GM12878 (cell line): ENCODE measurements around the gene KLK3. TPM values are rescaled to one million over a fixed set of nuclear protein-coding genes. Genes with fewer than 3 reads are reported as not detected.

Experiments used
- ATAC-seq: fragments of 200-7000 bp; cut with Tn5 transposase; 3 replicates; pipeline ENCODE4 v1.9.1; 2020; ENCODE audit warnings: mild to moderate bottlenecking, moderate library complexity
- BruUV-seq: library from RNA; stranded (reverse); fragments of 400-500 nt; replicated peaks from 2 replicates; lab custom pipeline; 2021; lab: Mats Ljungman, UMichigan
- CTCF ChIA-PET: fragments of 300-600 bp; sonication (Branson Sonifier 250); formaldehyde crosslinking; extraction: SDS; loops from one replicate; lab custom pipeline; 2021; ENCODE audit warnings: inconsistent platforms; lab: Yijun Ruan, JAX
- POLR2A ChIA-PET: fragments of 350-600 bp; formaldehyde crosslinking; extraction: SDS; loops from one replicate; lab custom pipeline; 2021; ENCODE audit warnings: inconsistent platforms; lab: Charles Lee
- RAD21 ChIA-PET: fragments of 300-600 bp; sonication (Branson Sonifier 250); formaldehyde crosslinking; loops from one replicate; lab custom pipeline; 2023; ENCODE audit warnings: antibody characterized with exemption; ENCODE audit not compliant: unreplicated experiment; lab: Charles Lee
- SMC1A ChIA-PET: fragments of 300-600 bp; sonication (Branson Sonifier 250); formaldehyde crosslinking; loops from one replicate; lab custom pipeline; 2023; ENCODE audit not compliant: unreplicated experiment, uncharacterized antibody; lab: Charles Lee
- DNase-seq: peaks from one replicate; pipeline ENCODE4 v3.0.0-alpha.2; 2011; ENCODE audit warnings: low read depth, low spot score
- FAIRE-seq: peaks from 3 replicates; lab custom pipeline; 2011; peaks lifted over from hg19 to GRCh38; lab: Jason Lieb, UNC
- H2AFZ ChIP-seq: 2 replicates; pipeline ENCODE4 v1.6.0; 2011; ENCODE audit warnings: low read depth, low read length, control low read depth; ENCODE audit not compliant: control insufficient read depth
- H3K27ac ChIP-seq: 2 replicates; pipeline ENCODE4 v1.5.1; 2011; ENCODE audit warnings: control low read depth; ENCODE audit not compliant: control insufficient read depth, insufficient read depth
- H3K27me3 ChIP-seq, 2 experiments: replicated peaks in 1 of 2; 2 replicates each; pipeline versions ENCODE4 v1.6.0 to v1.6.1; 2011; ENCODE audit warnings: low read length in 1 of 2; ENCODE audit not compliant: control insufficient read depth in 2 of 2, insufficient read depth in 2 of 2
- H3K36me3 ChIP-seq, 2 experiments: 2 replicates each; pipeline ENCODE4 v1.5.1; 2011; ENCODE audit warnings: low read length in 1 of 2; ENCODE audit not compliant: control insufficient read depth in 2 of 2, insufficient read depth in 2 of 2
- H3K4me1 ChIP-seq: 2 replicates; pipeline ENCODE4 v1.6.1; 2011; ENCODE audit warnings: mild to moderate bottlenecking, low read length, moderate library complexity, mixed read lengths; ENCODE audit not compliant: control insufficient read depth, insufficient read depth
- H3K4me2 ChIP-seq: 2 replicates; pipeline ENCODE4 v1.6.0; 2011; ENCODE audit warnings: control low read depth; ENCODE audit not compliant: control insufficient read depth, insufficient read depth
- H3K4me3 ChIP-seq: fragments of 200-600 bp; sonication (generic); 2 replicates; pipeline ENCODE4 v1.5.1; 2016
- H3K79me2 ChIP-seq: 2 replicates; pipeline ENCODE4 v1.6.0; 2011; ENCODE audit warnings: low read length; ENCODE audit not compliant: control insufficient read depth, insufficient read depth
- H3K9ac ChIP-seq: 2 replicates; pipeline ENCODE4 v1.8.0; 2011; ENCODE audit warnings: low read length, control low read depth, mixed read lengths; ENCODE audit not compliant: control insufficient read depth, insufficient read depth
- H3K9me3 ChIP-seq: replicated peaks from 3 replicates; pipeline ENCODE4 v1.5.1; 2011; ENCODE audit warnings: mild to moderate bottlenecking, low read length; ENCODE audit not compliant: control insufficient read depth, insufficient read depth
- H4K20me1 ChIP-seq: 2 replicates; pipeline ENCODE4 v1.6.0; 2011; ENCODE audit not compliant: control insufficient read depth, insufficient read depth
- BRCA1 ChIP-seq: IDR thresholded peaks from 2 replicates; pipeline ENCODE4 v1.6.1; 2011; ENCODE audit warnings: low read depth, low read length, improper control_type of control experiment
- IKZF2 ChIP-seq, 2 experiments: fragments of 450-650 bp; IDR thresholded peaks; 2 replicates each; pipeline ENCODE4 v1.6.1; 2017; ENCODE audit warnings: mild to moderate bottlenecking in 2 of 2, moderate library complexity in 2 of 2
- JUNB ChIP-seq: IDR thresholded peaks from 2 replicates; pipeline ENCODE4 v1.6.1; 2016; ENCODE audit warnings: antibody characterized with exemption, mild to moderate bottlenecking
- MYC ChIP-seq: IDR thresholded peaks from 2 replicates; pipeline ENCODE4 v1.6.1; 2011; ENCODE audit warnings: mild to moderate bottlenecking, low read length, moderate library complexity, inconsistent platforms; ENCODE audit not compliant: insufficient read depth, insufficient replicate concordance, insufficient read length, severe bottlenecking
- NFYA ChIP-seq: IDR thresholded peaks from 2 replicates; pipeline ENCODE4 v1.6.1; 2011; ENCODE audit warnings: low read depth, mild to moderate bottlenecking, low read length, improper control_type of control experiment, borderline replicate concordance
- POLR2AphosphoS5 ChIP-seq: IDR thresholded peaks from 2 replicates; pipeline ENCODE4 v1.6.1; 2011; ENCODE audit warnings: mild to moderate bottlenecking, low read length, inconsistent platforms
- RAD51 ChIP-seq: fragments of 450-650 bp; IDR thresholded peaks from 2 replicates; pipeline ENCODE4 v1.6.1; 2016; ENCODE audit warnings: moderate library complexity, mild to moderate bottlenecking, inconsistent platforms
- RFX5 ChIP-seq: IDR thresholded peaks from 2 replicates; pipeline ENCODE4 v1.6.1; 2011; ENCODE audit warnings: low read depth, low read length, improper control_type of control experiment
- SKIL ChIP-seq: fragments of 450-650 bp; IDR thresholded peaks from 2 replicates; pipeline ENCODE4 v1.6.1; 2017; ENCODE audit warnings: mild to moderate bottlenecking, low read depth, inconsistent platforms; ENCODE audit not compliant: poor library complexity, severe bottlenecking
- STAT1 ChIP-seq: fragments of 450-650 bp; conservative IDR thresholded peaks from 2 replicates; pipeline ENCODE4 v1.6.1; 2014; ENCODE audit warnings: antibody characterized with exemption, mild to moderate bottlenecking
- SUZ12 ChIP-seq: fragments of 200-600 bp; sonication (generic); IDR thresholded peaks from one replicate; pipeline ENCODE4 v1.6.1; 2018; ENCODE audit warnings: antibody characterized with exemption, mild to moderate bottlenecking; ENCODE audit not compliant: unreplicated experiment
- TAF1 ChIP-seq: IDR thresholded peaks from 2 replicates; pipeline ENCODE4 v1.6.1; 2011; ENCODE audit warnings: mild to moderate bottlenecking, low read depth, low read length, borderline replicate concordance
- TCF12 ChIP-seq: IDR thresholded peaks from 2 replicates; pipeline ENCODE4 v1.6.1; 2011; ENCODE audit warnings: low read depth, mild to moderate bottlenecking, low read length
- TCF3 ChIP-seq: IDR thresholded peaks from 2 replicates; pipeline ENCODE4 v1.6.1; 2012; ENCODE audit warnings: low read depth, mild to moderate bottlenecking, low read length, borderline replicate concordance; ENCODE audit not compliant: insufficient read depth
- ZNF24 ChIP-seq: fragments of 450-650 bp; IDR thresholded peaks from 2 replicates; pipeline ENCODE4 v1.6.1; 2017; ENCODE audit warnings: antibody characterized with exemption, mild to moderate bottlenecking
- ZZZ3 ChIP-seq: IDR thresholded peaks from 2 replicates; pipeline ENCODE4 v1.6.1; 2011; ENCODE audit warnings: low read depth; ENCODE audit not compliant: control insufficient read depth, insufficient read length
- WGBS: methylation state at CpG from one replicate; pipeline ENCODE4 v1.1.6; 2016; ENCODE audit warnings: low lambda C conversion rate; ENCODE audit not compliant: insufficient replicate concordance, insufficient coverage; ENCODE audit errors: missing lambda C conversion rate; 5-methylcytosine and 5-hydroxymethylcytosine counted together
- in situ Hi-C: fragments of 300-500 bp; cut with MboI; formaldehyde crosslinking; loops from 9 replicates; pipeline ENCODE4 v1.14.3; 2018; ENCODE audit warnings: mixed read lengths
- intact Hi-C: fragments of 100-400 bp; cut with micrococcal nuclease; formaldehyde crosslinking; loops from one replicate; pipeline ENCODE4 v1.14.2; 2022; ENCODE audit not compliant: unreplicated experiment
- polyA plus RNA-seq, 11 experiments: library from polyadenylated mRNA; depleted of rRNA in 4 of 11; unstranded in 6 of 11; stranded (reverse) in 5 of 11; fragments of >200 nt; fragmentation: Nextera tagmentation in 4 of 11; fragmentation: Illumina TruSeq in 1 of 11; extraction: Ambion mirVana in 4 of 11; extraction: Trizol in 1 of 11; gene quantifications; 1 replicate in 1 of 11; 2 replicates in 10 of 11; pipeline versions ENCODE4 v1.2.1 to v1.2.3, GENCODE V29; 2011 to 2016; ENCODE audit warnings: inconsistent platforms in 2 of 11, missing spikeins in 2 of 11, low read depth in 1 of 11
- total RNA-seq, 4 experiments: library from RNA; depleted of rRNA in 3 of 4; stranded (reverse); fragments of >200 nt in 3 of 4; fragmentation: Illumina TruSeq in 1 of 4; extraction: Trizol in 1 of 4; gene quantifications; 2 replicates each; pipeline versions ENCODE4 v1.2.1 to v1.2.3, GENCODE V29; 2013 to 2021

The KLK3 gene
- total and polyA plus RNA-seq, 10 of the 15 experiments (the other 5 are each of a cell fraction or from before 2014, with no cell fraction given), result 0.31 TPM; not detected in 9

- ChIA-PET CTCF (interaction anchor here (1.1 kb wide), 1 partner anchor 13 kb away, joined by 3 read pairs; no protein-coding TSS in a partner anchor), SMC1A (no interaction called here), RAD21 (no interaction called here), POLR2A (no interaction called here)
- H3K27me3 ChIP-seq, result no peaks in the 10 kb centered on the region
- H3K36me3 ChIP-seq, result no peaks in the 10 kb centered on the region
- DNase-seq (no peak), ATAC-seq (no peak), FAIRE-seq (no peak)
- no peak overlapping the region for H3K4me2 ChIP-seq
- H3K9ac ChIP-seq, result no peak overlapping the region
- in situ Hi-C loops (no loop called here), intact Hi-C loops (no loop called here)
- no peaks in the 10 kb centered on the region for H4K20me1 ChIP-seq
- TF ChIP-seq NFYA, result no peak
- TF ChIP-seq ZNF24, result no peak
- no peak for TF ChIP-seq BRCA1
- no peak for TF ChIP-seq JUNB
- no peak for TF ChIP-seq TCF3
- TF ChIP-seq POLR2AphosphoS5, result no peak
- TF ChIP-seq SKIL, result no peak
- no peak for TF ChIP-seq RAD51
- no peak for TF ChIP-seq TCF12
- TF ChIP-seq MYC, result no peak
- TF ChIP-seq TAF1, result no peak
- TF ChIP-seq IKZF2 (IDR thresholded peaks at IDR 0.05), result no peak
- no peak for TF ChIP-seq ZZZ3
- TF ChIP-seq RFX5, result no peak
- TF ChIP-seq STAT1, result no peak
- TF ChIP-seq SUZ12, result no peak
- H2AFZ ChIP-seq, result no peak overlapping the region
- no peaks in the 10 kb centered on the region for H3K9me3 ChIP-seq
- H3K79me2 ChIP-seq, result no peaks in the 10 kb centered on the region
- no TSS peak for BruUV-seq
- 48% methylated on average over 8 of the region's 8 CpGs for whole genome bisulfite sequencing
- no peak overlapping the region for H3K4me3 ChIP-seq
- H3K4me1 ChIP-seq, result peaks cover 5% of the 10 kb centered on the region; the same call in 1 of the 2 replicates
- H3K27ac ChIP-seq, result no peak overlapping the region
Measured at GRCh38 chr19:50832666-50833065, 22.0 kb upstream of the KLK3 start.
